Activated CD4-positive, alpha-beta T cell treated with anti-CD3 and anti-CD28 coated beads for 1 hour (primary cell): ENCODE data around the gene DUS1L.

ENCODE experiments used
- DNase-seq: peaks from one replicate; pipeline ENCODE4 v3.0.0-alpha.2; 2020

DUS1L gene

DNA sequence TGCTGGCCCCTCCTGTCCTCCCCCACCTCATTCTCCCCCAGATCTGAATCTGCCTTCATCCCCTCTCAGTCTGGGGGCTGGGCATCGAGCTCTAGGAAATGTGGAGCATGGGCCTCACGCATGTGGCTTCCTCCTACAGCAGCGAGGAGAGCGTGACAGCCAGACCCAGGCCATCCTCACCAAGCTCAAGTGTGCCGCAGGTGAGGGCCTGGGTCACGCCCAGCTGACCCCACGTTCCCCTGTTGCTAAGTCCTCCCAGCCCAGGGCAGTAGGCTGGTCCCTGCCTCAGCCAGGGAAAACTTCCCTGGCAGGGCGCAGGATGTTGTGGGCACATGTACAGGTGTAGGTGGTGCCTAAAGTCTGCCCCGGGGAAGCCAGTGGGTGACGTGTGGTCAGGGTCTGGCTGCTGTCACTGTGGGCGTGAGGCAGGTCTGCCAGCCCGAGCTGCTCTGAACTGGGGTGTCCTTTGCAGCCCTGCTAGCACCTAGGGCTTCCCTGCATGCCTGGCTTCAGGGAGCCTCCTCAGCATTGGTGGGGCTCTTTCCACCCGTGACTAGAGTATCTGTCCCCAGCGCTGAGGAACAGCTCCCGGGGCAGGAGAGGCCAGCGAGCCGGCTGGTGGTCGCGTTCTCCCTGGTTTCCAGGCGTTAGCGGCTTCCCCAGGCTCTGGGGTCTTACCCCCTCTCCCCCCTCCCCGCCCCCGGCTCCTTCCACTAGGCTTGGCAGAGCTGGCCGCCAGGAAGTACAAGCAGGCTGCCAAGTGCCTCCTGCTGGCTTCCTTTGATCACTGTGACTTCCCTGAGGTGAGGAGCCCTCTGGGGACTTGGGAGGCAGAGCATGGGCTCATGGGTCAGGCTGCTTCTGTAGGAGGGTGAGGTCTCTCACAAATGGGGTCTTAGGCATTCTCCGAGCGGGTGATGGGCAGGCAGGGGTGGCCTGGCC lies 10.3 kb downstream of the DUS1L start:
- no peak for DNase-seq

DNA sequence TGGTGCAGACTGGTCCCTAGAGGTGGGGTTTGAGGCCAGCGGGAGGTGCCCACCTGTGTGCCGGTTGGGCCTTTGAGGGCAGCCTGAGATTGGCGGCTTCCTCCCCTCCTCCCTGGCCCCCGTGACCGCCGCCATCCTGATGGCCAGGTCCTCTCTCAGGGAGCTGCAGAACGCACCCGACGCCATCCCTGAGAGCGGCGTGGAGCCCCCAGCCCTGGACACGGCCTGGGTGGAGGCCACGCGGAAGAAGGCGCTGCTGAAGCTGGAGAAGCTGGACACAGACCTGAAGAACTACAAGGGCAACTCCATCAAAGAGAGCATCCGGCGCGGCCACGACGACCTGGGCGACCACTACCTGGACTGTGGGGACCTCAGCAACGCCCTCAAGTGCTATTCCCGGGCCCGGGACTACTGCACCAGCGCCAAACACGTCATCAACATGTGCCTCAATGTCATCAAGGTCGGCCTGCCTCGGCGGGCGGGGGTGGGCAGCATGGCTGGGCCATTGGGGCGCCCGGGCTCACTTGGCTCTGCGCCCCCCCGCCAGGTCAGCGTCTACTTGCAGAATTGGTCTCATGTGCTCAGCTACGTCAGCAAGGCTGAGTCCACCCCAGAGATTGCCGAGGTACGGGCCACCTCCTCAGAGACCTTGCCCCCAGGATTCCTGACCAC lies 11.1 kb downstream of the DUS1L start:
- no peak for DNase-seq

- DNase-seq = no peak
Observed at GRCh38 chr17:82053556-82054263, 11.9 kb downstream of the DUS1L start.

- DNase-seq = no peak
Observed at GRCh38 chr17:82053130-82053529, 12.5 kb downstream of the DUS1L start.

DNA sequence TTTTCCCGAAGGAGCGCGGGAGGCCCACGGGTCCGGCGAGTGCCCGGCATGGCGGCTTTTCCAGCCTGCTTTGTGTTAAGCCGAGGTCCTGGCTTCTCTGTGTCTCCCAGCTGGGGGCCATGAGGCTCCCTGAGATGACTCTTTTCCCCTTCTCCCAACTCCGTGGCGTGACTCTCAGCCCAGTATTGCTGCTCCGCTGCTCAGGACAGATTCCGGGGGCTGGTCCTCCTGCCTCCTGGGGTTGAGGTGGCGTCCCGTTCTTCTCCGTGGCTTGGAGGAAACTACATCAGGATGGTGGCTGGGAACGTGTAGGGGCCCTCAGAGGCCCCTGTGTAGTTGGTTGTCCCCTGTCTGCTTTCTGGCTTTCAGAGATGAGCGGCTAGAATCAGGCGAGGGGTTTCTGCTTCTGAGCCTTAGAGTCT lies 13.0 kb downstream of the DUS1L start:
- no peak for DNase-seq

DNA sequence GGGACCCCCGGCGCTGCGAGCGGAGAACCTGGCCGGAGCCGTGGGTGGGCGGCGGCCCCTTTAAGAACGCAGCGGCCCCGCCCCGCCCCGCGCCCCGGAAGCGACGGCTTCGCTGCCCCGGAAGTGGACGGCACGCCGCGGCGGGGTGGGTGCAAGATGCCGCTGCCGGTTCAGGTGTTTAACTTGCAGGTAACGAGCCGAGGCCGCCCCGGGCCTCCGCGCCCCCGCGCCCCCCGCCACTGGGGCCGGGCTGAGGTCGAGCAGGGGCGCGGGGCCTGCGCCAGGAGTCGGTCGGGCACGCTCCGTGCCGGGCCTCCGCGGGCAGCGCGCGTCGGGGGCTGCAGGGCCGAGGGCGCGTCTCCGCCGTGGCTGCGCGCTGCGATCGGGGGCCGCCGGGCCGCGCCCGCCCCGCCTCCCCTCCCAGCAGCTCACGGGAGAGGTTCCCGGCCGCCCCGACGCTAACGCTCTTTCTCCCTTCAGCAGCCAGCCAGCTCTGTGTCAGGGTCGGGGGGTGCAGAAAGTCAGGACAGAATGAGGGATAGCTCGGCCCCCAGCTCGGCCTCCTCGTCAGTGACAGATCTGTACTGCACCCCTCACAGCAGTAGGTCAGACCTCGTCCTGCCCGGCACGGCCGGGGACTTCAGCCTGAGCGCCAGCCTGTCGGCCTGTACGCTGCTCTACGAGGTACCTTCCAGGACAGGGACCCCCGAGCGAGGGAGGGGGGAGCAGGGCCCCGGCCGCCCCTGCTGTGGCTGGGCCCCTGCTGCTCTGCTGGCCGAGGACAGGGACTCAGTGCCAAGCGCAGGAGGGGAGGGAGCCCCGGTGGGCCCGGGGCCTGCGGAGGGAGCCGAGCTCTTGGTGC lies 13.6 kb downstream of the DUS1L start, which contains the start of the genes GPS1 and RFNG:
TSS of gene GPS1 (plus strand) at position 123 of the 862 bp plus-strand sequence. CDS start at position 157, 34 bp downstream.
TSS of gene RFNG (minus strand) at position 36 of the 862 bp plus-strand sequence. CDS start 45 bp downstream, outside the sequence.
- peak; percentile 74 for DNase-seq

DNA sequence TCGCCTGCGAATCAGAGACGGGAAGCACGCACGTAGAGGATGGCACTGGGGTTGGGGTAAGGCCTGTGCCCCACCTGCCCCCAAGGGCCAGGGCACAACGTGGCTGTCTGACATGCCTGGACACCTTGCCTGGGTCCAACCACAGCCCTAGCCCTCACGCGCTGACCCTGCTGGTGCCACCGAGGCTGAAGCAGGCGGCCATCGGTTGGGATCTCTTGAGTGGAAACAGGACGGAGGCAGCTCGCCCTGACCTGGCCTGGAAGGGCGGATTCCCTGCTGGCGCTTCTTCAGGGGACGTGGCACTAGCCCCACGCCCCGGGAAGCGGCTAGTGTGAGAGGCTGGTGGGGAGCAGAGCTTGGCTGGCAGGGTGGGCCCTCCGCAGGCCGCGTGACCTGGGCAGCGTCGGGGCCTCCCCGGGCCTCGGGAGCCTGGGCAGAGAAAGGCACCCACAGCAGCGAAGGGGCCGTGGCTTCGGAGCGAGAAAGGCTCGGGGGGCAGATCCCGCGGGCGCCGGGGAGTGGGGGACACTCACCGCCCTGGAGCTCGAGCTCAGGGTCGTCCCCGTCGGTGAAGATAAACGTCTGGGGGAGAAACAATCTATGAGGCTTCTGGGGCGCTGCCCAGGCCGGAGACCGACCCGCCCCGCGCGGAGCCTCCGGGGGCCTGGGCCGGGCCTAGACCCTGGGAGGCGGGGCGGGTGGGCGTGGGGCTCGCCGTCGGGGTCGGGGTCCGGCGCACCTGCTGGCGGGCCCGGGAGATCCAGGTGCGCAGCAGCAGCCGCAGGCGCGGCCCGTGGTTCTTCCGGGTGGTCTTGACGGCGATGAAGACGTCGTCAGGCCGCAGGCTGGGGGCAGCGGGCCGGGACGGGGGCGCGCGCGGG lies 14.6 kb downstream of the DUS1L start:
- DNase-seq = no peak

GRCh38 chr17:82050152-82050760 lies 15.3 kb downstream of the DUS1L start:
- no peak for DNase-seq

GRCh38 chr17:82049521-82049971 lies 16.1 kb downstream of the DUS1L start:
- no peak for DNase-seq

- DNase-seq = no peak
Observed at GRCh38 chr17:82049106-82049505, 16.5 kb downstream of the DUS1L start.

DNA sequence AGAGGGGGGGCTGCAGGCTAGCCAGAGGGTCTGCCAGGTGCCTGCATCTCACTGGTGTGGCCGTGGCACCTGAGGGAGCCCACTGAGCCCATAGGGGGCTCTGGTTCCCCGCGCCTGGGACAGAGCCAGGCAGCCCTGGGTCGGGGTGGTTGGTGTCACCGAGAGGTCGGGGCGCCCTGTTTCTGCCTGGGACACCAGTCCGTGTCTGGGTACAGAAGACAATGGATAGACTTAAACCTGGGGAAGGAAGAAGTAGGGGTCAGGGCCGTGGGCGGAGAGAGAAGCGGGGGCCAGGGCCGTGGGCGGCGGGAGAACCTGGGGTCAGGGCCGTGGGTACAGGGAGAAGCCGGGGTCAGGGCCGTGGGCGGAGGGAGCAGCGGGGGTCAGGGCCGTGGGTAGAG lies 17.0 kb downstream of the DUS1L start:
- no peak for DNase-seq

GRCh38 chr17:82047914-82048570 lies 17.6 kb downstream of the DUS1L start:
- no peak for DNase-seq

DNA sequence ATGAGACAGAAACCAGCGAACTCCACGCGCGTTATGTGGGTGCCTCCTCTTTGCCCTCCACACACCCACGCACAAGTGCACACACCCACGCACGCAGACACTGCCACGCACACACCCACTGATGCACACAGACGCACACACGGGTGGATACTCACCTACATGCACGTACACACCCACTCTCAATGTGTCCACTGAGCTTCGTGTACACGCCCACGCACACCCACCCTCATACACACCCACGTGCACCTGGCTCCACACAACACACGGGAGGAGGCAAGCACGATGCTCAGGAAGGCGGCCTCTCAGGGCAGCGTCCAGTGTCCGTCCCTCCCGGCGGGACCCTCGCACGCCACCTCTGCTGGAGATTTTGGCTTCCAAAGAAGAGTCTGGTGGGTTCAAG lies 18.2 kb downstream of the DUS1L start:
- no peak for DNase-seq

- DNase-seq = no peak
Observed at GRCh38 chr17:82046903-82047302, 18.7 kb downstream of the DUS1L start.

- DNase-seq = no peak
Observed at GRCh38 chr17:82045936-82046484, 19.6 kb downstream of the DUS1L start.

GRCh38 chr17:82043507-82043906 lies 22.1 kb downstream of the DUS1L start:
- DNase-seq = no peak

DNA sequence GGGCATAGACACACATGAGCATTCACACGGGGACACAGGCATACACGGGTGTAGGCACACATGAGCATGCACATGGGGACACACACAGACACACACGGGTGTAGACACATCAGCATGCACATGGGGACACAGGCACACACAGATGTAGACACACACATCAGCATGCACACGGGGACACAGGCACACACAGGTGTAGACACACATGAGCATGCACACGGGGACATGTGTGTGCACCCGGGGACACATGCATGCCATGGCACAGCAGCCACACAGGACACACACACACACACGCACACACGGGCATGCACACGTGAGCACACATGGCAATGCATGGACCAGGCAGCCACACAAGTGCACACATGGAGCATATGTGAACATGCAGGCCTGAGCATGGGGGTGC lies 23.0 kb downstream of the DUS1L start:
- DNase-seq = no peak

DNA sequence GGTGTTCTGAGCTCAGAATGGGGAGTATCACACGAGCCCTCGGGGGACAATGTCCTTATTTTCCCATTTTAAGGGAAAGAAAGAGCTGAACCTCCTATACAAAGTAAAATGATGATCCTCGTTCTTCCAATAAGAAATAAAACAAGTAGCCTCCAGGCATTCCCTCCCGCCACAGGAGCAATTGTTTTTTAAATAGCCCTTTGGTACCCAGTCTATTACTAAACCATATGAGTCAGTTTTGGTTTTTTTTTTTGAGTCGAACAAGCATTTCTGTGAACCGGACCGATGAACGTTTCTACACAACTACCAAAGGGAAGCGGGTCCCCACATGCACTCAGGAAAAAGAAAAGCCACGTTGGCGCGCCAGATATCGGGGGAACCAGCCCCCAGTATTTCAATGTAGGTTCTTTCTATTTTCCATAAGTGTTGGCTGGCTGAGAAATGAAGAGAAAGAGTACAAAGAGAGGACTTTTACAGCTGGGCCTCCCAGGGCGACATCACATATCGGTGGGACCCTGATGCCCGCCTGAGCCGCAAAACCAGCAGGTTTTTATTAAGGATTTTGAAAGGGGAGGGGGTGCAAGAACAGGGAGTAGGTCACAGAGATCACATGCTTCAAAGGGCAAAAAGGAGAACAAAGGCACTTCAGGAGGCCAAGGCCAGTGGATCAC lies 24.3 kb downstream of the DUS1L start:
- no peak for DNase-seq

DNA sequence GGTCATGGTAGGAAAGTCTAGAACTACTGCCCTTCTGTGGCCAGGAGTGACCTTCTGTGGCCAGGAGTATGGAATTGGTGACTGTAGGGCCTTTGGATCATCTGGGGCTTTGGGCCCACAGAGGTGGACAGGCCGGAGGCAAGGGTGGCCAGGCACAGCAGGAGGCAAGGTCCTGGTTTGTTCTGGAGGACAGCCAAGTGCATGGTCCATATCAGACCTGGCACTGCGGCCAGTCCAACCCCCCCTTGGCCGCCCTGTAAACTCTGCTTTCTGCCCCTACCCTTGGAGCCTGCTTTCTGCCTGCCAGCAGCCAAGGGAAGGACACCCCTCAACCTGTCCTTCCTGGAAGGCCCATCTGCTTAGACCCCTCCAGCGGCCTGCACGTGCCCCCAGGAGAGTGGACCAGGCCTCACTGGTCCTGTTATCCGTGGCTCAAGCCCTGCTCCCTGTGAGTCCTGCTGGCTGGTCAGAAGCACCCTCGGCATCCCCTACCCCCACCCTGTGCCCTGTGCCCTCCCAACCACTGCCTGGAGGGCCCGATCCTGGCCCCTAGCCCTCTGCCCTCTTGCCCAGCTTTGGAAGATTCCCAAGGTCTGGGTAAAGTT lies 25.8 kb downstream of the DUS1L start:
- no peak for DNase-seq
